Caco-2 (cell line): ENCODE results near the gene COL1A2. TPM values are rescaled to one million over a fixed set of nuclear protein-coding genes. Genes with fewer than 3 reads are reported as not detected.

Experiments
- BruUV-seq: library from RNA; stranded (reverse); fragments of 400-500 nt; replicated peaks from 2 replicates; lab custom pipeline; 2021; lab: Mats Ljungman, UMichigan
- CTCF ChIA-PET: fragments of 300-600 bp; sonication (Branson Sonifier 250); formaldehyde crosslinking; loops from one replicate; lab custom pipeline; 2022; ENCODE audit warnings: antibody characterized with exemption; lab: Charles Lee
- POLR2A ChIA-PET: fragments of 300-600 bp; sonication (Branson Sonifier 250); formaldehyde crosslinking; loops from one replicate; lab custom pipeline; 2022; ENCODE audit warnings: antibody characterized with exemption; lab: Charles Lee
- DNase-seq, 2 experiments: peaks; one replicate each; pipeline versions ENCODE4 v3.0.0 to v3.0.0-alpha.2; 2020 to 2022
- H3K27me3 ChIP-seq: replicated peaks from 2 replicates; pipeline ENCODE4 v1.6.0; 2011; ENCODE audit warnings: low read length; ENCODE audit not compliant: control insufficient read depth, insufficient read depth
- H3K36me3 ChIP-seq: 2 replicates; pipeline ENCODE4 v1.5.1; 2011; ENCODE audit warnings: low read length; ENCODE audit not compliant: control insufficient read depth, insufficient read depth
- H3K4me1 ChIP-seq: fragments of 250-450 bp; sonication (Bioruptor Pico); 2 replicates; pipeline ENCODE4 v1.5.1; 2020; ENCODE audit warnings: mild to moderate bottlenecking
- H3K4me3 ChIP-seq: 2 replicates; pipeline ENCODE4 v1.5.1; 2011; ENCODE audit warnings: low read depth, mild to moderate bottlenecking, control low read depth, low read length
- H3K9me3 ChIP-seq: fragments of 250-450 bp; sonication (Bioruptor Pico); 2 replicates; pipeline ENCODE4 v1.5.1; 2020; ENCODE audit warnings: mild to moderate bottlenecking, moderate library complexity
- H3K27ac Mint-ChIP-seq: one replicate; pipeline ENCODE4 v1.8.0; 2022; ENCODE audit warnings: mixed read lengths; ENCODE audit not compliant: unreplicated experiment
- H3K27me3 Mint-ChIP-seq: one replicate; pipeline ENCODE4 v1.8.0; 2022; ENCODE audit warnings: mixed read lengths; ENCODE audit not compliant: insufficient read depth, unreplicated experiment
- H3K36me3 Mint-ChIP-seq: one replicate; pipeline ENCODE4 v1.8.0; 2022; ENCODE audit warnings: mild to moderate bottlenecking, mixed read lengths; ENCODE audit not compliant: insufficient read depth, unreplicated experiment
- H3K4me1 Mint-ChIP-seq: one replicate; pipeline ENCODE4 v1.8.0; 2022; ENCODE audit warnings: low read depth, mixed read lengths; ENCODE audit not compliant: unreplicated experiment
- H3K4me3 Mint-ChIP-seq: one replicate; pipeline ENCODE4 v1.8.0; 2022; ENCODE audit warnings: mild to moderate bottlenecking, moderate library complexity, mixed read lengths; ENCODE audit not compliant: unreplicated experiment
- H3K9me3 Mint-ChIP-seq: one replicate; pipeline ENCODE4 v1.8.0; 2022; ENCODE audit warnings: mixed read lengths; ENCODE audit not compliant: unreplicated experiment
- intact Hi-C: fragments of 100-400 bp; cut with micrococcal nuclease; formaldehyde crosslinking; loops from one replicate; pipeline ENCODE4 v1.10.0; 2022; ENCODE audit not compliant: unreplicated experiment
- total RNA-seq: library from RNA; stranded (reverse); gene quantifications from 2 replicates; pipeline ENCODE4 v1.2.3, GENCODE V29; 2022
- TF ChIP-seq, protein P1 (sequence below), 2 experiments: fragments of 200-600 bp in 1 of 2; IDR thresholded peaks; 1 replicate in 1 of 2; 2 replicates in 1 of 2; pipeline versions ENCODE4 v1.5.1 to v1.8.0; 2011 to 2022; ENCODE audit warnings: antibody characterized with exemption in 1 of 2, control low read depth in 1 of 2, inconsistent platforms in 1 of 2, low read depth in 1 of 2, low read length in 1 of 2, mild to moderate bottlenecking in 1 of 2, moderate library complexity in 1 of 2; ENCODE audit not compliant: insufficient read depth in 1 of 2, severe bottlenecking in 1 of 2, unreplicated experiment in 1 of 2

COL1A2 gene
- total RNA-seq, 1 experiment from 2014 or later = 2.6 TPM

GRCh38 chr7:94446308-94446707 lies 51.6 kb downstream of the COL1A2 start:
- Histone ChIP-seq H3K27me3 (no peaks in the 10 kb centered on the region), H3K36me3 (no peaks in the 10 kb centered on the region), H3K4me3 (no peak overlapping the region), H3K4me1 (peaks cover 15% of the 10 kb centered on the region; the same call in 1 of the 2 replicates), H3K9me3 (no peaks in the 10 kb centered on the region)
- POLR2A ChIA-PET = no interaction called here
- TF ChIP-seq, protein P1, sequence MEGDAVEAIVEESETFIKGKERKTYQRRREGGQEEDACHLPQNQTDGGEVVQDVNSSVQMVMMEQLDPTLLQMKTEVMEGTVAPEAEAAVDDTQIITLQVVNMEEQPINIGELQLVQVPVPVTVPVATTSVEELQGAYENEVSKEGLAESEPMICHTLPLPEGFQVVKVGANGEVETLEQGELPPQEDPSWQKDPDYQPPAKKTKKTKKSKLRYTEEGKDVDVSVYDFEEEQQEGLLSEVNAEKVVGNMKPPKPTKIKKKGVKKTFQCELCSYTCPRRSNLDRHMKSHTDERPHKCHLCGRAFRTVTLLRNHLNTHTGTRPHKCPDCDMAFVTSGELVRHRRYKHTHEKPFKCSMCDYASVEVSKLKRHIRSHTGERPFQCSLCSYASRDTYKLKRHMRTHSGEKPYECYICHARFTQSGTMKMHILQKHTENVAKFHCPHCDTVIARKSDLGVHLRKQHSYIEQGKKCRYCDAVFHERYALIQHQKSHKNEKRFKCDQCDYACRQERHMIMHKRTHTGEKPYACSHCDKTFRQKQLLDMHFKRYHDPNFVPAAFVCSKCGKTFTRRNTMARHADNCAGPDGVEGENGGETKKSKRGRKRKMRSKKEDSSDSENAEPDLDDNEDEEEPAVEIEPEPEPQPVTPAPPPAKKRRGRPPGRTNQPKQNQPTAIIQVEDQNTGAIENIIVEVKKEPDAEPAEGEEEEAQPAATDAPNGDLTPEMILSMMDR (IDR thresholded peaks at IDR 0.05; ENCODE audit: insufficient read depth in 1 of 2, low read depth in 1 of 2, low read length in 1 of 2, severe bottlenecking in 1 of 2, unreplicated experiment in 1 of 2) = no peak
- no peak for DNase-seq
- no peak overlapping the region for H3K4me3 Mint-ChIP-seq
- H3K36me3 Mint-ChIP-seq = no peaks in the 10 kb centered on the region
- CTCF ChIA-PET = interaction anchor here (0.9 kb wide), 1 partner anchor 212 kb away, joined by 3 read pairs; no protein-coding TSS in a partner anchor
- intact Hi-C loops = loop anchor here (5.0 to 10.0 kb wide), 3 partner anchors 458 to 1031 kb away; partner anchors contain the start of gene PPP1R9A
- no peaks in the 10 kb centered on the region for H3K9me3 Mint-ChIP-seq
- H3K27me3 Mint-ChIP-seq = no peaks in the 10 kb centered on the region
- peaks cover 19% of the 10 kb centered on the region for H3K4me1 Mint-ChIP-seq
- BruUV-seq = no TSS peak
- no peak overlapping the region for H3K27ac Mint-ChIP-seq

- BruUV-seq = no TSS peak
- H3K27me3 Mint-ChIP-seq = no peaks in the 10 kb centered on the region
- ChIA-PET CTCF (interaction anchor here (0.6 to 2.6 kb wide), 13 partner anchors 9 to 798 kb away, joined by 3 to 29 read pairs (median 4); partner anchors contain the start of genes CASD1 and SGCE), POLR2A (interaction anchor here (0.9 to 2.1 kb wide), 3 partner anchors 9 to 209 kb away, joined by 3 to 15 read pairs (median 4); partner anchors contain the start of gene SGCE)
- H3K4me1 Mint-ChIP-seq = peaks cover 19% of the 10 kb centered on the region
- no peaks in the 10 kb centered on the region for H3K36me3 Mint-ChIP-seq
- H3K9me3 Mint-ChIP-seq = no peaks in the 10 kb centered on the region
- Histone ChIP-seq H3K9me3 (no peaks in the 10 kb centered on the region), H3K27me3 (no peaks in the 10 kb centered on the region), H3K36me3 (no peaks in the 10 kb centered on the region), H3K4me1 (peaks cover 15% of the 10 kb centered on the region; the same call in 1 of the 2 replicates), H3K4me3 (no peak overlapping the region)
- no peak overlapping the region for H3K27ac Mint-ChIP-seq
- peak in 1 of 2 experiments; percentile 24 for DNase-seq
- no peak overlapping the region for H3K4me3 Mint-ChIP-seq
- intact Hi-C loops = loop anchor here (1.0 to 10.0 kb wide), 7 partner anchors 62 to 1028 kb away; partner anchors contain the start of gene PPP1R9A
- TF ChIP-seq, protein P1 (IDR thresholded peaks at IDR 0.05; ENCODE audit: insufficient read depth in 1 of 2, low read depth in 1 of 2, low read length in 1 of 2, severe bottlenecking in 1 of 2, unreplicated experiment in 1 of 2) = peak; percentile 52 to 53
Observed at GRCh38 chr7:94449151-94449725, 54.5 kb downstream of the COL1A2 start.

DNA sequence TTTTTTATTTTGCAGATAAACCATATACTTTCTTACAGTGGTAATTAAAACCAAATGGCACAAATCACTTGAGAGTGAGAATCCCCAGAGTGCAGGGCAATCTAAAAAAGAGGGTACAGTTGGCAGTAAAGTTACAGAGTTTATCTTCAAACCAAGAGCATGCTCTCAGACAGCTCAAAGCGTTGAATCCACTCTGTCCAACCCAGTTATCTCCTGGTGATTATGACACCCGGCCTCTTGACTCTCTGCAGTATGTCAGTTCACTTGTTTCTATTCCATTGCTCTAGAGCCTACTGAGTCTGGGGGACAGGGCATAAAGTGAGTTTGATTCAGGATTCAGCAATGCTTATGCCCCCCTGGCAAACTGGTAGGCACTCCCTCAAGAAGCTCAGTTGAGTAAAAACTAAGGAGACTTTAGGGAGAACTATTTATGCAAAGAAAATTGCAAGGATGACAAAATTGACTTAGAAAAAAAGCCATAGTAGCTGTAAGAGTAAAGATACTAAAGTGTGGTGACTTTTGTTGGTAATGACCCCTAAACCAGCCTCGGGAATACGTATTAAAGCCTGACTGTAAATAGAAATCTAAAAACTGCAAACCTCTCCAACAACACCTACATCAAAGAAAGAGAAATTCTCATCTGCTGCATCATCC lies 55.5 kb downstream of the COL1A2 start:
- Histone ChIP-seq H3K4me1 (peaks cover 11% of the 10 kb centered on the region; the same call in 1 of the 2 replicates), H3K4me3 (no peak overlapping the region), H3K9me3 (no peaks in the 10 kb centered on the region), H3K27me3 (no peaks in the 10 kb centered on the region), H3K36me3 (no peaks in the 10 kb centered on the region)
- ChIA-PET CTCF (interaction anchor here (0.5 to 2.6 kb wide), 12 partner anchors 10 to 797 kb away, joined by 3 to 29 read pairs (median 4); partner anchors contain the start of gene SGCE), POLR2A (interaction anchor here (0.9 to 2.1 kb wide), 3 partner anchors 10 to 208 kb away, joined by 3 to 15 read pairs (median 4); partner anchors contain the start of gene SGCE)
- no TSS peak for BruUV-seq
- Mint-ChIP-seq H3K27me3 (no peaks in the 10 kb centered on the region), H3K27ac (no peak overlapping the region), H3K36me3 (no peaks in the 10 kb centered on the region), H3K4me3 (no peak overlapping the region), H3K9me3 (no peaks in the 10 kb centered on the region), H3K4me1 (peaks cover 12% of the 10 kb centered on the region)
- intact Hi-C loops = no loop called here
- DNase-seq = no peak
- TF ChIP-seq, protein P1 (IDR thresholded peaks at IDR 0.05; ENCODE audit: insufficient read depth in 1 of 2, low read depth in 1 of 2, low read length in 1 of 2, severe bottlenecking in 1 of 2, unreplicated experiment in 1 of 2) = no peak
